Right lobe of liver (tissue), 4 donors: Measurements from ENCODE around the gene NGFR.

Experiments used
- POLR2A ChIP-seq: fragments of 450-650 bp; IDR thresholded peaks from one replicate; pipeline ENCODE4 v1.6.1; 2017; ENCODE audit warnings: antibody characterized with exemption, mild to moderate bottlenecking
- TF ChIP-seq, protein P1 (sequence below), 4 donors: fragments of 200-600 bp in 3 of 4; fragments of 450-650 bp in 1 of 4; IDR thresholded peaks; one replicate each; pipeline versions ENCODE4 v1.5.1 to v1.8.0; 2016 to 2022; ENCODE audit warnings: antibody characterized with exemption in 4 of 4, mild to moderate bottlenecking in 2 of 4
- donor health status: DM: no; HTN: no; CAD: no.
- donor health status: DM: no; HTN: no; CAD: no.
- donor health status: DM: no; HTN: yes; CAD: no.

- no peak for TF ChIP-seq POLR2A
- TF ChIP-seq, protein P1, sequence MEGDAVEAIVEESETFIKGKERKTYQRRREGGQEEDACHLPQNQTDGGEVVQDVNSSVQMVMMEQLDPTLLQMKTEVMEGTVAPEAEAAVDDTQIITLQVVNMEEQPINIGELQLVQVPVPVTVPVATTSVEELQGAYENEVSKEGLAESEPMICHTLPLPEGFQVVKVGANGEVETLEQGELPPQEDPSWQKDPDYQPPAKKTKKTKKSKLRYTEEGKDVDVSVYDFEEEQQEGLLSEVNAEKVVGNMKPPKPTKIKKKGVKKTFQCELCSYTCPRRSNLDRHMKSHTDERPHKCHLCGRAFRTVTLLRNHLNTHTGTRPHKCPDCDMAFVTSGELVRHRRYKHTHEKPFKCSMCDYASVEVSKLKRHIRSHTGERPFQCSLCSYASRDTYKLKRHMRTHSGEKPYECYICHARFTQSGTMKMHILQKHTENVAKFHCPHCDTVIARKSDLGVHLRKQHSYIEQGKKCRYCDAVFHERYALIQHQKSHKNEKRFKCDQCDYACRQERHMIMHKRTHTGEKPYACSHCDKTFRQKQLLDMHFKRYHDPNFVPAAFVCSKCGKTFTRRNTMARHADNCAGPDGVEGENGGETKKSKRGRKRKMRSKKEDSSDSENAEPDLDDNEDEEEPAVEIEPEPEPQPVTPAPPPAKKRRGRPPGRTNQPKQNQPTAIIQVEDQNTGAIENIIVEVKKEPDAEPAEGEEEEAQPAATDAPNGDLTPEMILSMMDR (IDR thresholded peaks at IDR 0.05), result no peak
Measured at GRCh38 chr17:49447628-49448302, 47.3 kb upstream of the NGFR start.
